H9 (cell line): Measurements from ENCODE around the gene CES5A. TPM values are rescaled to one million over a fixed set of nuclear protein-coding genes. Genes with fewer than 3 reads are reported as not detected.

ENCODE experiments used
- DNase-seq: peaks from one replicate; pipeline ENCODE4 v3.0.0-alpha.2; 2017
- H2AFZ ChIP-seq: one replicate; pipeline ENCODE4 v1.6.1; 2013; ENCODE audit warnings: mild to moderate bottlenecking, low read length, control low read depth, moderate library complexity
- H2AK5ac ChIP-seq: 2 replicates; pipeline ENCODE4 v1.6.1; 2013; ENCODE audit warnings: low read length, control low read depth, mixed read lengths; ENCODE audit not compliant: insufficient read length
- H2BK120ac ChIP-seq: one replicate; pipeline ENCODE4 v1.6.1; 2013; ENCODE audit warnings: low read depth, mild to moderate bottlenecking, low read length, control low read depth, inconsistent platforms; ENCODE audit not compliant: poor library complexity, severe bottlenecking
- H2BK12ac ChIP-seq: 2 replicates; pipeline ENCODE4 v1.6.1; 2013; ENCODE audit warnings: low read length, control low read depth, mixed read lengths, low read depth; ENCODE audit not compliant: insufficient read length
- H2BK15ac ChIP-seq: 2 replicates; pipeline ENCODE4 v1.6.1; 2013; ENCODE audit warnings: low read depth, low read length, control low read depth
- H2BK20ac ChIP-seq: one replicate; pipeline ENCODE4 v1.6.1; 2013; ENCODE audit warnings: low read depth, mild to moderate bottlenecking, low read length, control low read depth, inconsistent platforms; ENCODE audit not compliant: poor library complexity, severe bottlenecking
- H2BK5ac ChIP-seq: 2 replicates; pipeline ENCODE4 v1.6.1; 2013; ENCODE audit warnings: low read length, control low read depth, mixed read lengths; ENCODE audit not compliant: insufficient read length
- H3K14ac ChIP-seq: 2 replicates; pipeline ENCODE4 v1.6.1; 2013; ENCODE audit warnings: low read length, control low read depth; ENCODE audit not compliant: insufficient read depth
- H3K18ac ChIP-seq: 2 replicates; pipeline ENCODE4 v1.6.1; 2013; ENCODE audit warnings: low read depth, mild to moderate bottlenecking, mixed read lengths, low read length, control low read depth; ENCODE audit not compliant: insufficient read length
- H3K23ac ChIP-seq: 2 replicates; pipeline ENCODE4 v1.6.1; 2013; ENCODE audit warnings: low read length, control low read depth, mixed read lengths, low read depth; ENCODE audit not compliant: insufficient read length
- H3K23me2 ChIP-seq: 2 replicates; pipeline ENCODE4 v1.6.1; 2013; ENCODE audit warnings: low read depth, mild to moderate bottlenecking, mixed read lengths, low read length, control low read depth; ENCODE audit not compliant: insufficient read length, poor library complexity, severe bottlenecking
- H3K27ac ChIP-seq: 2 replicates; pipeline ENCODE4 v1.5.1; 2013; ENCODE audit warnings: low read length, control low read depth, mixed read lengths, low read depth; ENCODE audit not compliant: insufficient read length
- H3K27me3 ChIP-seq: 2 replicates; pipeline ENCODE4 v1.6.1; 2013; ENCODE audit warnings: low read length, control low read depth, inconsistent platforms; ENCODE audit not compliant: insufficient read depth
- H3K4ac ChIP-seq: 2 replicates; pipeline ENCODE4 v1.6.1; 2013; ENCODE audit warnings: low read depth, mild to moderate bottlenecking, control low read depth, inconsistent platforms, low read length, moderate library complexity
- H3K4me1 ChIP-seq: 2 replicates; pipeline ENCODE4 v1.6.1; 2013; ENCODE audit warnings: low read length, control low read depth, inconsistent platforms; ENCODE audit not compliant: insufficient read depth
- H3K4me2 ChIP-seq: 2 replicates; pipeline ENCODE4 v1.6.1; 2013; ENCODE audit warnings: low read length, control low read depth, mixed read lengths; ENCODE audit not compliant: insufficient read length, insufficient read depth
- H3K56ac ChIP-seq: 2 replicates; pipeline ENCODE4 v1.6.1; 2013; ENCODE audit warnings: low read depth, mild to moderate bottlenecking, mixed read lengths, low read length, control low read depth; ENCODE audit not compliant: insufficient read length
- H3K79me1 ChIP-seq: 2 replicates; pipeline ENCODE4 v1.6.1; 2013; ENCODE audit warnings: low read depth, mild to moderate bottlenecking, moderate library complexity, low read length, control low read depth, inconsistent platforms; ENCODE audit not compliant: insufficient read depth, poor library complexity, severe bottlenecking
- H3K79me2 ChIP-seq: 2 replicates; pipeline ENCODE4 v1.6.1; 2013; ENCODE audit warnings: low read length, control low read depth, inconsistent platforms; ENCODE audit not compliant: insufficient read depth
- H3K9ac ChIP-seq: 2 replicates; pipeline ENCODE4 v1.6.1; 2013; ENCODE audit warnings: low read length, control low read depth, mixed read lengths; ENCODE audit not compliant: insufficient read length; ENCODE audit errors: extremely low read depth
- H3K9me3 ChIP-seq: one replicate; pipeline ENCODE4 v1.6.1; 2013; ENCODE audit warnings: low read depth, low read length, inconsistent platforms; ENCODE audit not compliant: control insufficient read depth
- H3T11ph ChIP-seq: one replicate; pipeline ENCODE4 v1.6.1; 2013; ENCODE audit warnings: mild to moderate bottlenecking, low read length, control low read depth, inconsistent platforms
- H4K20me1 ChIP-seq: one replicate; pipeline ENCODE4 v1.6.1; 2013; ENCODE audit not compliant: control insufficient read depth, insufficient read length, insufficient read depth
- H4K5ac ChIP-seq: 2 replicates; pipeline ENCODE4 v1.6.1; 2013; ENCODE audit warnings: low read depth, mild to moderate bottlenecking, mixed read lengths, low read length, control low read depth; ENCODE audit not compliant: insufficient read length
- H4K8ac ChIP-seq: replicated peaks from 2 replicates; pipeline ENCODE4 v1.6.1; 2013; ENCODE audit warnings: low read length, control low read depth, mixed read lengths, low read depth; ENCODE audit not compliant: insufficient read length
- H4K91ac ChIP-seq: 2 replicates; pipeline ENCODE4 v1.6.1; 2013; ENCODE audit warnings: low read depth, mild to moderate bottlenecking, moderate library complexity, mixed read lengths, low read length, control low read depth; ENCODE audit not compliant: insufficient read length
- H3K27ac Mint-ChIP-seq, 3 experiments: 2 replicates in 2 of 3; 3 replicates in 1 of 3; pipeline ENCODE4 v1.8.0; 2020 to 2021; ENCODE audit warnings: mixed read lengths in 3 of 3, mild to moderate bottlenecking in 1 of 3, moderate library complexity in 1 of 3
- H3K27me3 Mint-ChIP-seq: 2 replicates; pipeline ENCODE4 v1.8.0; 2021; ENCODE audit warnings: low read depth, mild to moderate bottlenecking, moderate library complexity, mixed read lengths
- H3K36me3 Mint-ChIP-seq, 3 experiments: 2 replicates in 2 of 3; 3 replicates in 1 of 3; pipeline ENCODE4 v1.8.0; 2020 to 2021; ENCODE audit warnings: low read depth in 3 of 3, mixed read lengths in 3 of 3; ENCODE audit not compliant: insufficient read depth in 1 of 3
- H3K4me1 Mint-ChIP-seq, 2 experiments: 2 replicates each; pipeline ENCODE4 v1.8.0; 2020; ENCODE audit warnings: mixed read lengths in 2 of 2
- H3K4me3 Mint-ChIP-seq, 2 experiments: 2 replicates in 1 of 2; 3 replicates in 1 of 2; pipeline ENCODE4 v1.8.0; 2020 to 2021; ENCODE audit warnings: mild to moderate bottlenecking in 2 of 2, mixed read lengths in 2 of 2, moderate library complexity in 1 of 2
- H3K9me3 Mint-ChIP-seq, 2 experiments: 2 replicates in 1 of 2; 3 replicates in 1 of 2; pipeline ENCODE4 v1.8.0; 2020; ENCODE audit warnings: mild to moderate bottlenecking in 2 of 2, mixed read lengths in 2 of 2, moderate library complexity in 1 of 2
- CTCF ChIP-seq: fragments of 200-600 bp; sonication (generic); conservative IDR thresholded peaks from 3 replicates; pipeline ENCODE4 v1.8.0; 2021; ENCODE audit warnings: antibody characterized with exemption, mild to moderate bottlenecking
- WGBS: extraction: QIAGEN DNeasy Blood & Tissue Kit; methylation state at CpG from one replicate; pipeline ENCODE4 v1.1.7; 2013; ENCODE audit warnings: missing lambda C conversion rate, low lambda C conversion rate, mixed read lengths; ENCODE audit not compliant: insufficient read length; ENCODE audit errors: extremely low coverage; 5-methylcytosine and 5-hydroxymethylcytosine counted together
- total RNA-seq: library from RNA; stranded (reverse); gene quantifications from 2 replicates; pipeline ENCODE4 v1.2.1, GENCODE V29; 2021

CES5A gene
- total RNA-seq, 1 experiment from 2014 or later, result not detected

GRCh38 chr16:55900616-55901393 is 25.6 kb upstream of the CES5A start:
- H3K23me2 ChIP-seq, result no peaks in the 10 kb centered on the region
- peaks cover 21% of the 10 kb centered on the region for H3K27me3 Mint-ChIP-seq
- H3K27ac ChIP-seq, result no peak overlapping the region
- no peak overlapping the region for H3K23ac ChIP-seq
- no peak overlapping the region for H2BK120ac ChIP-seq
- no peak overlapping the region for H3K4me2 ChIP-seq
- H3K56ac ChIP-seq, result no peak overlapping the region
- no peaks in the 10 kb centered on the region for H3K79me1 ChIP-seq
- no peak overlapping the region for H3K14ac ChIP-seq
- no peak overlapping the region for H3K9ac ChIP-seq
- H3K9me3 ChIP-seq, result no peaks in the 10 kb centered on the region
- H4K8ac ChIP-seq, result no peak overlapping the region
- H3K4me1 Mint-ChIP-seq, result 0 out of 4 replicates have a peak, but pooled peaks cover 0 to 2% of the 10 kb centered on the region in 2 experiments
- no peak overlapping the region for H4K5ac ChIP-seq
- H3K4me3 Mint-ChIP-seq, result no peak overlapping the region
- peaks cover 11 to 19% of the 10 kb centered on the region in 2 experiments for H3K9me3 Mint-ChIP-seq
- H2BK20ac ChIP-seq, result no peak overlapping the region
- H2BK15ac ChIP-seq, result no peak overlapping the region
- H3K36me3 Mint-ChIP-seq, result no peaks in the 10 kb centered on the region
- no peak overlapping the region for H2AK5ac ChIP-seq
- no peak overlapping the region for H3K27ac Mint-ChIP-seq
- no peak overlapping the region for H2BK5ac ChIP-seq
- H2AFZ ChIP-seq, result no peak overlapping the region
- no peak overlapping the region for H3K18ac ChIP-seq
- DNase-seq, result peak; percentile 5
- H3K4me1 ChIP-seq, result no peaks in the 10 kb centered on the region
- H3K79me2 ChIP-seq, result no peaks in the 10 kb centered on the region
- WGBS, result no CpG with 5 or more reads among the region's 5 CpGs
- no peak overlapping the region for H3K4ac ChIP-seq
- TF ChIP-seq CTCF, result no peak
- no peaks in the 10 kb centered on the region for H4K20me1 ChIP-seq
- no peak overlapping the region for H3T11ph ChIP-seq
- H4K91ac ChIP-seq, result no peak overlapping the region
- no peak overlapping the region for H2BK12ac ChIP-seq
- no peaks in the 10 kb centered on the region for H3K27me3 ChIP-seq
